Heart left ventricle (tissue), 16 donors: ENCODE data around the gene CDC27. TPM values are rescaled to one million over a fixed set of nuclear protein-coding genes. Genes with fewer than 3 reads are reported as not detected.

Experiments
- ATAC-seq, 4 donors: fragments of 200-7000 bp; cut with Tn5 transposase; one replicate each; pipeline ENCODE4 v1.9.1; 2020 to 2022; ENCODE audit warnings: moderate library complexity in 4 of 4, mild to moderate bottlenecking in 3 of 4, moderate number of reproducible peaks in 1 of 4
- DNase-seq, 5 donors: peaks; one replicate each; pipeline ENCODE4 v3.0.0-alpha.2; 2020
- H3K27ac ChIP-seq, 12 donors: fragments of 200-600 bp; sonication (generic) in 4 of 12; one replicate each; pipeline versions ENCODE4 v1.5.0 to v1.8.0; 2016 to 2022; ENCODE audit warnings: mild to moderate bottlenecking in 2 of 12
- H3K27me3 ChIP-seq, 9 donors: fragments of 200-600 bp; sonication (generic) in 2 of 9; one replicate each; pipeline versions ENCODE4 v1.5.1 to v1.8.0; 2016 to 2022; ENCODE audit warnings: mild to moderate bottlenecking in 3 of 9
- H3K36me3 ChIP-seq, 9 donors: fragments of 200-600 bp; sonication (generic) in 2 of 9; one replicate each; pipeline versions ENCODE4 v1.5.0 to v1.8.0; 2018 to 2022; ENCODE audit warnings: mild to moderate bottlenecking in 2 of 9
- H3K4me1 ChIP-seq, 12 donors: fragments of 200-600 bp; sonication (generic) in 4 of 12; one replicate each; pipeline versions ENCODE4 v1.5.0 to v1.8.0; 2016 to 2022; ENCODE audit warnings: mild to moderate bottlenecking in 3 of 12
- H3K4me3 ChIP-seq, 12 donors: fragments of 200-600 bp; sonication (generic) in 4 of 12; one replicate each; pipeline versions ENCODE4 v1.5.0 to v1.8.0; 2017 to 2022; ENCODE audit warnings: mild to moderate bottlenecking in 9 of 12, moderate library complexity in 4 of 12
- H3K9me3 ChIP-seq, 12 donors: fragments of 200-600 bp; sonication (generic) in 4 of 12; one replicate each; pipeline versions ENCODE4 v1.5.0 to v1.8.0; 2016 to 2022; ENCODE audit warnings: mild to moderate bottlenecking in 1 of 12
- CTCF ChIP-seq, 12 donors: fragments of 200-600 bp; sonication (generic) in 4 of 12; IDR thresholded peaks; one replicate each; pipeline versions ENCODE4 v1.5.0 to v1.8.0; 2018 to 2022; ENCODE audit warnings: antibody characterized with exemption in 12 of 12, mild to moderate bottlenecking in 5 of 12
- POLR2A ChIP-seq, 2 donors: fragments of 450-650 bp; IDR thresholded peaks; one replicate each; pipeline ENCODE4 v1.6.1; 2017; ENCODE audit warnings: antibody characterized with exemption in 2 of 2, mild to moderate bottlenecking in 2 of 2, moderate library complexity in 2 of 2
- WGBS, 4 donors: extraction: QIAGEN DNeasy Blood & Tissue Kit in 2 of 4; methylation state at CpG; one replicate each; pipeline versions ENCODE4 v1.1.5 to v1.1.7; 2013 to 2018; 5-methylcytosine and 5-hydroxymethylcytosine counted together
- intact Hi-C, 10 donors: fragments of 100-400 bp; cut with DNase I; formaldehyde crosslinking; loops; one replicate each; pipeline versions ENCODE4 v1.11.1 to v1.14.2; 2022
- polyA plus RNA-seq, 2 donors: library from polyadenylated mRNA; stranded (reverse); fragments of 200-250 nt; gene quantifications; one replicate each; pipeline ENCODE4 v1.2.3, GENCODE V29; 2013
- total RNA-seq, 9 donors: library from RNA; depleted of rRNA in 2 of 9; stranded (reverse); fragments of >200 nt in 2 of 9; fragmentation: NEBNext Ultra II Directional in 3 of 9; extraction: Animal tissue kit (Norgen Biotek cat#: 25700) in 3 of 9; gene quantifications; one replicate each; pipeline versions ENCODE4 v1.1.0 to v1.2.4, GENCODE V29; 2016 to 2023
- donor health status: ischemic (EF 13 %, LVEDD 7.1; RV severe dilation, severe dysfunction).
- donor health status: healthy with polysubstance abuse.
- donor health status: DM: no; HTN: yes; CAD: no.
- donor health status: DM: no; HTN: no; CAD: no.
- donor health status: ischemic (EF 25% LVEDD 6.9; RV normal size, moderate dysfunction).
- donor health status: ischemic (EF 25% LVEDD 5.7; RV mildly dilated, moderate dysfunction).
- donor health status: healthy.
- donor health status: DM: yes; HTN: yes; CAD: no.
- donor health status: ischemic (EF 35%, LVEDD 5.7; RV mildly dilated, moderate dysfunction).
- donor health status: nonischemic (EF 11% LVEDD 7.7; RV severe dilation, severe dysfunction).
- donor health status: DM: yes; HTN: yes; CAD: no.
- donor health status: PGD.
- donor health status: ischemic (EF 29% LVEDD 5.4; RV normal size, mild dysfunction).
- donor health status: nonischemic (EF 23%, LVEDD 6.1; RV moderate dilation, normal function).

Gene CDC27
- total and polyA plus RNA-seq, 11 donors, result 10.4 to 110 (median 78.0) TPM

GRCh38 chr17:47223460-47223859 lies 34.4 kb upstream of the CDC27 start:
- no peak for TF ChIP-seq POLR2A (IDR thresholded peaks at IDR 0.05)
- TF ChIP-seq CTCF (IDR thresholded peaks at IDR 0.05), result no peak
- Histone ChIP-seq H3K36me3 (no peaks in the 10 kb centered on the region), H3K4me3 (no peak overlapping the region), H3K27me3 (no peaks in the 10 kb centered on the region), H3K9me3 (no peaks in the 10 kb centered on the region), H3K4me1 (peaks cover 6 to 62% (median 46%) of the 10 kb centered on the region in 12 donors), H3K27ac (peak overlapping the region in 11 of 12 donors; percentile 8 to 96 (median 87))
- ATAC-seq (no peak), DNase-seq (no peak)
- intact Hi-C loops, result loop anchor here in 1 of 10 donors (10.0 kb wide), 1 partner anchor 581 kb away; no protein-coding TSS in a partner anchor
- WGBS, 4 donors, result 85 to 94% (median 88%) methylated on average over 3 to 5 of the region's 5 CpGs

GRCh38 chr17:47223007-47223406 lies 33.9 kb upstream of the CDC27 start:
- intact Hi-C loops, result loop anchor here in 1 of 10 donors (10.0 kb wide), 1 partner anchor 582 kb away; no protein-coding TSS in a partner anchor
- no peak for TF ChIP-seq POLR2A (IDR thresholded peaks at IDR 0.05)
- no peak for TF ChIP-seq CTCF (IDR thresholded peaks at IDR 0.05)
- Histone ChIP-seq H3K27me3 (no peaks in the 10 kb centered on the region), H3K4me3 (no peak overlapping the region), H3K4me1 (peaks cover 6 to 63% (median 46%) of the 10 kb centered on the region in 12 donors), H3K27ac (peak overlapping the region in 11 of 12 donors; percentile 8 to 96 (median 87)), H3K9me3 (no peaks in the 10 kb centered on the region), H3K36me3 (no peaks in the 10 kb centered on the region)
- DNase-seq (no peak), ATAC-seq (peak in 3 of 4 donors; percentile 28 to 52 (median 29))
- 60 to 71% (median 69%) methylated on average over 3 of the region's 3 CpGs for WGBS, 4 donors

- peak overlapping the region in 1 of 12 donors; percentile 87 for H3K27ac ChIP-seq
- TF ChIP-seq CTCF (IDR thresholded peaks at IDR 0.05) (no peak), POLR2A (IDR thresholded peaks at IDR 0.05) (no peak)
- DNase-seq, result no peak
- 96 to 100% (median 98%) methylated on average over 3 to 4 of the region's 4 CpGs for WGBS, 4 donors
- intact Hi-C loops, result loop anchor here in 1 of 10 donors (10.0 kb wide), 1 partner anchor 583 kb away; no protein-coding TSS in a partner anchor
- H3K9me3 ChIP-seq, result no peaks in the 10 kb centered on the region
- no peak overlapping the region for H3K4me3 ChIP-seq
- H3K4me1 ChIP-seq, result peaks cover 6 to 71% (median 47%) of the 10 kb centered on the region in 12 donors
- ATAC-seq, result no peak
- no peaks in the 10 kb centered on the region for H3K27me3 ChIP-seq
- no peaks in the 10 kb centered on the region for H3K36me3 ChIP-seq
Observed at GRCh38 chr17:47222047-47222446, 33.0 kb upstream of the CDC27 start.

- no peak for DNase-seq
- H3K27ac ChIP-seq, result no peak overlapping the region
- WGBS, 4 donors, result 78 to 92% (median 89%) methylated on average over 6 of the region's 6 CpGs
- H3K27me3 ChIP-seq, result no peaks in the 10 kb centered on the region
- TF ChIP-seq POLR2A (IDR thresholded peaks at IDR 0.05) (no peak), CTCF (IDR thresholded peaks at IDR 0.05) (no peak)
- no peaks in the 10 kb centered on the region for H3K36me3 ChIP-seq
- H3K4me3 ChIP-seq, result no peak overlapping the region
- intact Hi-C loops, result loop anchor here in 1 of 10 donors (10.0 kb wide), 1 partner anchor 584 kb away; no protein-coding TSS in a partner anchor
- no peak for ATAC-seq
- peaks cover 6 to 68% (median 42%) of the 10 kb centered on the region in 12 donors for H3K4me1 ChIP-seq
- H3K9me3 ChIP-seq, result no peaks in the 10 kb centered on the region
Observed at GRCh38 chr17:47221154-47221553, 32.1 kb upstream of the CDC27 start.
